ENCODE results near the gene MAPT.

MAPT gene

DNA sequence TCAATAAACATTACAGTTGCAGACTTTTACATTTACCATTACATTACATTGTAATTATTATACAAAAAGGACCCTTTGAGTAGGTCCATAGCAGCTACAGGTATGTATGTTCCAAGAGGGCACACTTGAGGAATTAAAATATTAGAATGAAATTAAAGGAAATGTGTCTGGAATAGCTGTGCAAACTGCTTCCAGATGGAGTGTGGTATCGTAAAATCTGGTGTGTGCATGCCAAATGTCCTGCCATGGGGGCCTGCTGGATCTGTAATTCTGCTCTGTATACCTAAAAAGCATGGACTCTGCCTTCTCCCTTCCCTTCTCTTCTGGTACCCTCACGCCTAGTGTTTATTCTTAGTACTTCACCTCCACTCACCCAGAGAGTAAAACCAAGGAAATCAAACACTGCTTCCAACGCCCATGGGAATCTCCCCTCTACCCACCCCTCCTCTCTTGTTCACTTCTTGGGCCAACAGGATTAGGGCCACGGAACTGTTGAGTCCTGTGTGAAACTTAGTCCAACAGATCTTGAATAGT lies 143.4 kb downstream of the MAPT start:
- DNase-seq, result no peak

DNA sequence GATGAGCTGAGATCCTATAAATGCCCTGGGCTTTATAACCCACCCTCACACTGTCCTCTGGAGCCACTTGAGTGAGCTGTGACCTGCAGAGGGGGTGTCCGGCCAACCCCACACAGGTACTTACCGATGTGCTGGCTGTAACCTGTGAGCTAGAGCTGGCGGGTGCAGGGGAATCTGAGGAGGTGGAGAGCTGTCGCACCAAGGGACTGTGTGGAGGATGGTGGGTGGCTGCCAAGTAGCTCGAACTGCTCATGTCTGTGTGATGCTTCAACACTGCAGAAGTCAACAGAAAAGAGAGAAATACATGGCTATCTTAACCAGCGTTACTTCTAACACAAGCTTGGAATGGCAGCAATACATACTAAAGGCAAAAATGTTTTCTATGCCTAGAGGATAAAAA lies 144.1 kb downstream of the MAPT start:
- no peak for DNase-seq

DNA sequence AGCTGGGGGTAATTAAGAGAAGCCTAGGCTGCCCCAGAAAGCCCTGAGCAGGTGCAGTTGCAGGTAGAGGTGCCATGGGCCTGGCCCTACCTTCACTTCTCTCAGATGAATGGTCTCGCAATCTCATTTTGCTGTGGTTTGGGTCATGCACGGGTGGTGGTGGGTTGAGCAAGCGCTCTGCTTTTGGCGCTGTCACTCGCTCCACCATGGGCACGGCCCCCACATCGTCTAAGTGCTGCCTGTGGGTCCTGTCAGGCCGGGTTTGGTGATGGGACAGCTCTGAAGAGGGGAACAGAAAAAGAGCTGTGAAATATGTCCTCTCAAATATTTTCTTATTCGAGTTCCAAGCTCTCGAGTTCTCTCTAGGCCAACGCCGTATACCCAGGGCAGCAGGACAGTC lies 144.6 kb downstream of the MAPT start:
- DNase-seq, result no peak

DNA sequence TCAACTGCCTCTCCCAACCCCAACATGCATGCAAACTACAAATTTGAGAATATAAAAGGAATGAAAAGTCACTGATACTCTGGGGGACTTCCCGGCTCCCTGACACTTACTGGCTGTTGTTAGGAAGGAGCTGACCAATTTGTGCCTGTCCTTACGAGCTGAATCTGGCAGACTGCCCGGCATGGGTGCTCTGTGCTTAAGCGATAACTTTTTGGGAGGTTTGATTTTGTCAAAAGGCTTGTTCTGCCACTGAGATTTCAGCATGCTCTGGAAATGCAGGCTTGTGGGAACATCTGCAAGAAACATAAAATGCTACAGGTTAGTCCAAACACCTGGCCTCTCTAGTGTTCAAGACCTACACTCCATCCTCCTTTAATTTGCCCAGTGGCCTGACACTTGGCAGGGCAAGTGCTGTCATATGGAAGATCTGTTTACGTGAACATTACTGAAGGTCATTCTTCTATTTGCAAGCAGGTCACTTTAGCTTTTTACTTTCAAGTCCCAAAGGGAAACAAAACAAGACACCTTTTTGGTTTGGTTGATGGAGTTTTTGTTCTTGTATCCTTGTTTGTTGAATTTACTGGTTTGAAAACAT lies 145.3 kb downstream of the MAPT start:
- DNase-seq, result no peak

DNA sequence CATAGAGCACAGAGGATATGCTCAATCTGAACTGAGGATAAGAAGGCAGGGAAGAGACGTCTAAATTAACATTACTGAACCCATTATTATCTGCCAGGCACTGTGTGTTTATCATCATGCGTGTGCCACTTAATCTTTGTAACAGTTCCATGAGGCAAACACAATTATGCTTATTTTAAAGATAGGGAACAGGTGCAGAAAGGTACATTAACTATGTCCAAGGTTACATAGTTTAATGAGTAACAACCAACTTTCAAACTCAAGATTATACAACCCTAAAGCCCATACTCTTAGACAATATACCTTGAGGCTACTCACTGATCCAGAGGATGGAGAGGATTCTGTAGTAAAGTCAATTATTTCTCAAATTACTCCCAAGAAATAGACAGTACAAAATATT lies 147.9 kb downstream of the MAPT start:
- DNase-seq, result no peak

DNA sequence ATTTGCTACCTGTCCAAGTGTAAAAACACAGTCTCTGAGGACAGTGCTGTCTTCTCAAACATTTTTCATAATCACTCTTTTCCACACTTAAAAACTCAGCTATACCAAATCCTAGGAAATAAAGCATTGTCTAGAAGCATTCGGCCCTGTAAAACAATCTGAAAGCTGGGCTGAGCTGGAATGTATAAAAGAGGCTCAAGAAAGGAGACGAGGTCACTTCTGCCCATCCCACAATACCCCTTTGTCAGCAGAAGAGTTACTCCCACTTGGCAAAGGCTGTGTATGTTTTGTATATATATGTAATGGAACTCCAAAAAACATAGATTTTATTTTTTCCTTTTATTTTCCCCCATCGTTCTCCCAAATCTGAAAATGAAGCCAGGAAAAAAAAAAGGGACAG lies 148.6 kb downstream of the MAPT start:
- DNase-seq, result no peak

DNA sequence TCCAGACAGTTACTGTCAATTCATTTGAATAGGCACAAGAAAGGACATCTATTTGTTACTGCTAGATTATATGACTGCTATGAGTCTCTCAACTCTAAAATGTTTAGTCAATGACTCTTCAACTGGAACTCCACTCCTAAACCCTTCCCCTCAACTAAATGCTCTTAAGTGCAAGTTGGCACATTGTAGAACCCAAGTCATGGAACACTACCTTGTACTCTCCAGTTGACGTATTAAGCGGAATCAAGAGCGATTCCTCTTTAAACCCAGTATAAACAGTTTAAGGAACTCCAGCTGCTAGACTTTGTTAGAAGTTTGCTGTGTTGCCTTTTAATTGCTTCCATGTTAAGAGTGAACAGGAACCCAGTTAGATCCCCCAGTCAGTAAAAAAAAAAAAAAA lies 149.3 kb downstream of the MAPT start:
- no peak for DNase-seq

DNA sequence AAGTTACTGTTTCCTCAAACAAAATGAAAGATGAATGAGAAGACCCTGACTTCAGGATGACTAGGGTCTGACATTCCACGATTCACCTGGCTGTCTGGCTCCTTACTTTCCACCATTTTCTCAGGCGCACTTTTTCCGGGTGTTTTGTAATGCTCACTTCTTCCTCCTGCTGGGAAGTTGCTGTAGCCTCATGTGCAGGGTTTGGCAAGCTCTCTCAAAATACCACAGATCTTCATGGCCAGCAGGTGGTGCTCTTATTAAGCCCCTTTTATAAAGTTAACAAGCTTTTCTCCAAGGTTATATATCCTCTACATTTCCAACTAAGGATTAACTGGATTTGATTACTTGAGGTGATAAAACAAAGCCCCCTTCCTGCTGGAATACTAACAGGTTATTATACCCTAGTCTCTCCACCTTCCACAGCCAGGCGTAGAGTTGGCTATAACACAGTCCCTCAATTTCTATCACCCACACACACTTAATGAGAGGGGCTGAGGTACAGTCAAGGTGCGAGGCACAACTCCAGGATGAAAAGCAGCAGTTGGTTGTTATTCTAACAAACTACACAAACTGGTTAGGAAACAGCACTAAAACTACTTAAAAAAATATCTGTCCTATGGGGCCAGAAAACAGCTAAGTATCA lies 150.1 kb downstream of the MAPT start:
- DNase-seq, result no peak

DNA sequence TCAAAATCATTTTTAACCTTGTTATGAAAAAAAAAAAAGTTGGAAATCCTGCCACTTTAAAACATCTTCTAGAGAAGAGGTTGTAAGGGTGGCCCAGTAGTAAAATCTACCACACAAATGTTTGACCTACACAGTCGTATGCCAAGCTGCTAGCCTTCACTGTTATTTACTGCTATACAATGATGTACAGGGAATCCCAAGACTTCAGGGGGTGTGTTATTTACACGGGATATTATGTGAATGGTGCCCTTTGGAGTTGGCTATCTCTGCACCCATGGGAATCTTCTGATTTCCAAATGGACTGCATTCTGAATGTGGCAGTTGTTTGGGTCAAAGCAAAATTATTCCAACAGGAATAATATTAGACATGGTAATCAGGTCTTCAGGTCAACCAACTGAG lies 150.6 kb downstream of the MAPT start:
- DNase-seq, result no peak

DNA sequence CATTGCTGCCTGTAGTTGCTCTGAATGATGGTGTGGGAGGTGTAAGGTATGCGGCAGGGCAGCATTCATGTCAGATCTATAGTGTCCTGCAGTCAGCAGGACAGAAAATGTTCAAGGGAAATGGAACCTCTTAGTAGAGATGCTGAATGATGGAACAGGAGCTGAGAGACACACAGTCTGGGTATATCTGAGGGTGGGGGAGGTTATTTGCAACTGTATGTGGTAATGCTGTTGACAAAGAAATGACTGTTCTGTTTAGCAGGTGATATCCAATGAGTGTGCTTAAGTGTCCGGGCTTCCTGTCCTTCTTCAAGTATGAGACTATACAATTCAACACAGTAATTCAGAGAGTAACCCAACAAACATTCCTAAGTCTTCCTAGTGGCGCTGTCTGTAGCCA lies 151.3 kb downstream of the MAPT start:
- DNase-seq, result no peak

DNA sequence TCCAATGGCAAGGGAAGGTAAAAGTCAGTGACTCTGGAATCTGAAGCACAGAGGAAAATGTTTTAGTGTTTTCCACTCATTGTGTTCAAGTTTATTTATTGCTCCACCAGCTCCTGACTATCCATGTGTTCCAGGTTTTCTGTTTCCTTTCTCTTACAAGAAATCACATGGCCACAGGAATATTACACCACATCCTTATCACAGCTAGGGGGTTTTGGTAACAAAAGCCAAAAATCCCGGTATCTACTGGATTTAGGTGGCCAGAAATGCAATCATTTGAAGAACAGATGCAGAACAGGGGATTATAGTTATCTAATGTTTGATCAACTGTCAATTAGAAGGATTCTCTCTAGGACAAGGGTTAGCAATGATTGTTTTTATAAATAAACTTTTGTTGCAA lies 152.6 kb downstream of the MAPT start:
- DNase-seq, result no peak

DNA sequence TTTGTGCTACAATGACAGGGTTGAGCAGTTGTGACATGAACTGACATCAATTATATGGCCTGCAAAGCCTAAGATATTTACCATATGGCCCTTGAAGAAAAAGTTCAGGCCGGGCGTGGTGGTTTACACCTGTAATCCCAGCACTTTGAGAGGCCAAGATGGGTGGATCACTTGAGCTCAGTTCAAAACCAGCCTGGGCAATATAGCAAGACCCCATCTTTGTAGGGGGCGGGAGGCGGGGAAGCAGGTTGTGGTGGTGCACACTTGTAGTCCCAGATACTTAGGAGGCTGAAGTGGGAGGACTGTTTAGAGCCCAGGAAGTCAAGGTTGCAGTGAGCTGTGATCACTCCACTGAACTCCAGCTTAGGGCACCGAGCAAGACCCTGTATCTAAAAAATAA lies 153.0 kb downstream of the MAPT start:
- DNase-seq, result no peak

DNA sequence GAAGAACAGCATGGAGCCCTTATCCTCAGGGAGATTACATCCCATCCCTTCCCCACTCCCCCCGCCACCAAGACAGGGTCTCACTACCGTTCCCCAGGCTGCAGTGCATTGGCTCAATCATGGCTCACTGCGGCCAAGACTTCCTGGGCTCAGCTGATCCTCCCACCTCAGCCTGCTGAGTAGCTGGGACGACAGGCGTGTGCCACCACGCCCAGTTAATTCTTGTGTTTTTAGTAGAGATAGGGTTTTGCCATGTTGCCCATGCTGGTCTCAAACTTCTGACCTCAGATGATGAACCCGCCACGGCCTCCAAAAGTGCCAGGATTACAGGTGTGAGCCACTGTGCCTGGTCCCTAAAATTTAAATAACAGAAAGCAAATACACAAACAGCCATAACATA lies 153.5 kb downstream of the MAPT start:
- DNase-seq, result no peak

DNA sequence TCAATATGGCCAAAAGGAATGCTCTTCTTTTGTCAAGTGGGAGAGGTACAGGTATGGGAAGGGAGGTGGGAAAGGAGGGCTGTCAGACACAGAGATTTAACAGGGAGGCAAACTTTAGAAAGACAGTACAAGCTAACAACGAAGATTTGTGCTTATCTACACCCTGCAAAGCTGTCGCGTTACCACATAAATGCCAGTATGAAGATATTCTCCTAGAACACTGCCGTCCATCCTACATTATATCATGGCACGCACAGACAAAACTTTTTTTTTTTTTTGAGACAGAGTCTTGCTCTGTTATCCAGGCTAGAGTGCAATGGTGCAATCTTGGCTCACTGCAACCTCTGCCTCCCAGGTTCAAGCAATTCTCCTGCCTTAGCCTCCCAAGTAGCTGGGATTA lies 155.3 kb downstream of the MAPT start:
- no peak for DNase-seq

DNA sequence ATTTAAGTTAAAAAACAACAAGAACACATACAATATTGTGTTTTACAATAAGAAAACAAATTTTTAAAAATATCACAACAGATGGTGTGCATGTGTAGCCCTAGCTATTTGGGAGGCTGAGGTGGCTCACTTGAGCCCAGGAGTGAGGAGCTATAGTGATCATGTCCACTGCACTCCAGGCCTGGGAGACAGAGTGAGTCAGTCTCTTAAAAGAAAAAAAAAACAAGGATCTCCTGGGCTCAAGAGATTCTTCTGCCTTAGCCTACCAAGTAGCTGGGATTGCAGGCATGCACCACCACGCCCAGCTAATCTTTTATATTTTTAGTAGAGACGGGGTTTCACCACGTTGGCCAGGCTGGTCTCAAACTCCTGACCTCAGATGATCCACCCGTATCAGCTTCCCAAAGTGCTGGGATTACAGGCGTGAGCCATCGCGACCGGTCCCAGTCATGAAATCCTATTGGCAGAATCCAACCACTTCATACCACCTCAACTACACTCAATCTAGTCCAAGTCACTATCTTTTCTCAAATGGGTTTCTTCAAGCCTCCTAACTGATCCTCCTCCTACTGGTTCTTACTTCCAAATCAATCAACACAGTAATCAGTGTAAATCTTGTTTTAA lies 159.7 kb downstream of the MAPT start:
- no peak for DNase-seq

DNA sequence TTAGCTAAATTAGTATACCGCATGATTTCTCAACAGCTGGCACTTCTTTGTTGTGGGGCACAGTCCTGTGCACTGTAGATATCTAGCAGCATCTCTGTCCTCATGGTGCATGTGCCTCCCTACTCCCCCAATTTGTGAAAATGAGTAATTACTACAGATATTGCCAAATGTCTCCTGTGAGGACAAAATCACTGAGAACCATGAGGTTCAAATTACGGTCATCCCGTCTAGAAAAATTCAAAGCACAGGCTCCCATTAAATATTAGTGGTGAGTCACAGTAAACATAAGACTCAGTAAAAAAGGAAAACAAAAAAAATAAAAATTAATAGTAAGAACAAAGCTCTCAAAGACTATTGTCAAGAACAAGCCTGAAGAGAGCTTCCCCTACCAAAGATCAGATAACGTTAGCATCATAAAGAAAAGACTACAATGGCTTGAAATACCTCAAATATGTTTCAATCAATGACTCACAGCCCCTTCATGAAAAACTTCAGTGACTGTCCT lies 162.5 kb downstream of the MAPT start:
- DNase-seq, result no peak

DNA sequence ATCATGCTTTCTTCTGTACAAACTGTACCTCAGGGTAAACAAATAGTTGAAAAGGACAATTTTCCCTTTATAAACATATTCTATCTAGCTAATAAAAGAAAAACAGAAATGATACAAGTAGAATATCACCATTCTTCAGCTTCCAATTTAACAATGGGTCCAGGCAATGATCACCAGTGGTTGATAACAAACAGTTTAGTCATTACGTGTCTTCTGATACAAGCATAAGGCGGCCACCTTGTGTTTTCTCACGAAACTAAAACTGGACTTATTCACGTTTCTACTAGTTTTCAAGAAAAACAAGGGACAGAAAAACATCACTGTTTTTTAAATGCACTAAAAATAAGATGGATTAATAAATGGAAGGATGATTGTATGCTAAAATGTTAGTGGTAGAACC lies 163.0 kb downstream of the MAPT start:
- DNase-seq, result no peak

DNA sequence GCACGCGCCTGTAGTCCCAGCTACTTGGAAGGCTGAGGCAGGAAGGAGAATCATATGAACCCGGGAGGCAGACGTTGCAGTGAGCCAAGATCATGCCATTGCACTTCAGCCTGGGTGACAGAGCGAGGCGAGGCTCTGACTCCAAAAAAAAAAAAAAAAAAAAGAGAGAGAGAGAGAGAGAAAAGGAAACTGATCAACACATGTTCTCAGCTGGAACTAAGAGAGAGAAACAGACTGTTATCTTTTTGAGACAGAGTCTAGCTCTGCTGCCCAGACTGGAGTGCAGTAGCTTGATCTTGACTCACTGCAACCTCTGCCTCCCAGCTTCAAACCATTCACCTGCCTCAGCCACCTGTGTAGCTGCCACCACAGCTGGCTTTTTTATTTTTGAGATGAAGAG lies 165.1 kb downstream of the MAPT start:
- no peak for DNase-seq

DNA sequence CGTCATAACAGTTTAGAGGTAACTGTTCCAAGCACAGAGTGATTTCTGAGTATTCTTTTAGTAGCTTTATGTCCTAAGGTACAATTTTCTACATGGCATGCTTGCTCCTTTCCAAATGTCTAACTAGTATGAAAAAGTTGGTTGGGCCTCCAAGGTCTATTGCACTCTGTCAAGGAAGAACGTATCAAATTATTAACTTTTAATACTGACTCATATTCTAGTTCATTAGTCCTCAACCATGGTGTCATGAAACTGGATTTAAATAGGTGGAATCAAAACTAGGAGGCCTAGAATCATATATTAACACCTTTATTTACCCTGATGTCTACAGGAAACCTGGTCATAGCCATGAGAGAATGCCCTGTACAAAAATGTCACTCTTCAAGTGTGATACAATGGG lies 166.1 kb downstream of the MAPT start:
- DNase-seq, result no peak

DNA sequence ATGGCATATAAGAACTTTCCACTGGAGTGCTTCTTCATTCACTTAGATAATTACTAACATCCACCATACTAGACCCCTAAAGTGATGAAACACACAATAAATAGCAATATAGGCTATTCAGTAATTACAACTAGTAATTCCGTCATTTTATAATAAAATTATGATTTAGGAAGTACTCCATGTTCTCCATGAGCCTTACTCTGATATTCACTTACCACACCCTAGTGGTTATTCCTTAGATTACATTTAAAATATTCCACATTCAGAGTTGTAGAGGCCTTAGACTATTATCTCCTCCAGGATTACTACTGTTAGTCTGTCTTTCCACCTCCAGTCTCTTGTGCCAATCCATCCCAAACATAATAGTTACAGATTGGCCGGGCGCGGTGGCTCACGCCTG lies 167.1 kb downstream of the MAPT start:
- no peak for DNase-seq

DNA sequence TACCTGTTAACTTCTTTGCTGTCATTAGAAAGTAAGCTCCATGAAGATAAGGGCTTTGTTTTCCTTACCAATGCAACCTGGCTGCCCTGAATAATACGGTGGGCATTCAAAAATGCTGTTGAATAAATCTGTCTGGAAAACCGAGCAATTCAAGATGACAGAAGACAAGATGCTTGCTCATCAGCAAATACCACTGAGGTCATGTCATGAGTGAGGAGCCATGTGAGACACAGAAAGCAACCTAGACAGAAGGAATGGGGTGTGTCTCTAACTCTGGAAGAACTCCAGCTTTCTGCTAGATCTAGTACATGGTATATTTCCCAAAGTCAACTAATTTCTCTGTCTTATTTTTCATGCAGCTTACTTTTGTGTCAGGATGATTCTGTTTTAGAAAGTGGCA lies 168.9 kb downstream of the MAPT start:
- DNase-seq, result no peak

DNA sequence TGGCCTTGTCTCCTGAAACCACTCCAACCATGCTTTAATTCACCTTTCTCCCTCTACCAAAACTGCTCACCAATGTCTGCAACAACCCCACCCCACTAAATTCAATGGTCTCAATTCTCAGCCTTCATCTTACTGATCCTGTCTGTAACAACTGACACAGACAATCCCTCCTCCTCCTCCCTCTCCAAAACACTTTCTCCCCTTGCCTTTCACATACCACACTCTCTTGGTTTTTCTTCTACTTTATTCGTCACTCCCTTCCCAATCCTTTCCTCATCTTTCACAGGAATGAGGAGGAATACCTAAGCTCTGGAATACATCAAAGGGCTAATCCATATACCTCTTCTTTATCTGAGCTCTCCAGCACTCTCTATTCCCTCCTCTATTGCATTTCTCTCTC lies 170.1 kb downstream of the MAPT start:
- DNase-seq, result no peak

DNA sequence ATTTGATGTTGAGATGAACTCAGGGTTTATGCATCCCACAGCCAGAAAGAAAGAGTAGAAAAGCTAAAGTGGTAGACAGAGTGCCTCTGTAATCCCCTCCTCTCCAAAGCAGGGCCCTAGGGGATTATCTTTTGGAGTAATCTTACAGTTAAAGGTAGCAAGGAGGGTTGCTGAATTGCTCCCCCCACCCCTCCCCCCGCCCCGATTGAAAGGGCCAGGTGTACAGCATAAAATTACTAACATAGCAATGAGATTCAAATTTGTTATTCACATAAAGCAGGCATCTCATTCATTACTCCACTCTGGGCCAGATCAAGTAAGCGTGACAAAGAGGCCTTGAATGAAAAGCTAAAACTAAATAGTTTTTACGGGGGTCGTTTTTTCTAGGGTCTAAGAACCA lies 177.4 kb downstream of the MAPT start:
- DNase-seq, result no peak

DNA sequence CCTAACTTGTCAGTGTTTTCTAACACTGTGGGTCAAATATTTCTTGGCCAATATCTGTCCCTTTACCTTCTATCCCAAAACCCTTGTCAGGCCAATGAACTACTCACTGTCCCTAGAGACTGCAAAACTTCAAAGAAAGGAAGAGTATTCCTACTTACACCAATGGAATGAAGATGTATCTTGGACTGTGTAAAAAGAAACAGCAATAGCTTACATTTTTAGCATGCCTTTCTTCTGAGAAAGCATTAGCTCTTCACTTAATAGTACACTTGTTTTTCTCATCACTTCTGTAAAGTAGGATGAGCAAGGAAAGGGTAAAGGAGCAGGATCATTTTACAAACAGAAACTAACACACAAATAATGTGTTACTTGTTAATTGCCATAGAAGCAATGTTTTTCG lies 178.6 kb downstream of the MAPT start:
- no peak for DNase-seq

DNA sequence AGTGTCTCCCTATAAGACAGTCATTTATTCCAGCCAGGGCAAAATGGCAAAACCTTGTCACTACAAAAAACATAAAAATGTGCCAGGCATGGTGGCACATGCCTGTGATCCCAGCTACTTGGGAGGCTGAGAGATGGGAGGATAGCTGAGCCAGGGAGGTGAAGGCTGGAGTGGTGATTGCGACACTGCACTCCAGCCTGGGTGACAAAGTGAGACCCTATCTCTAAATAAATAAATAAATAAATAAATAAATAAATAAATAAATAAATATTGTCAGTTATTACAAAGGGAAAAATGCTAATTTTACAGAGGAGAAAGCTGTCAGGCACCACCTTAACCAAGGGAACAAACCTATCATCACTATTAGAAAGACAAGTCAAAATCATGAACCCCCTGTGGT lies 180.2 kb downstream of the MAPT start:
- no peak for DNase-seq
